GM12865 (cell line): ENCODE data around the gene ANKRD52.
"Not testable (repeated sequence)": the region's sequence is repeated elsewhere in the genome, so short reads cannot be mapped to it uniquely, and the experiment has no call there.

Source experiments
- DNase-seq: peaks from one replicate; pipeline ENCODE4 v3.0.0; 2010; ENCODE audit warnings: low read depth
- H3K4me3 ChIP-seq: 2 replicates; pipeline ENCODE4 v1.5.1; 2011; ENCODE audit warnings: mild to moderate bottlenecking, low read depth, low read length, control low read depth
- TF ChIP-seq, protein P1 (sequence below): IDR thresholded peaks from 2 replicates; pipeline ENCODE4 v1.5.1; 2011; ENCODE audit warnings: low read length, control low read depth, low read depth, inconsistent platforms; ENCODE audit not compliant: insufficient read depth; ENCODE audit errors: missing control alignments

Gene ANKRD52

DNA sequence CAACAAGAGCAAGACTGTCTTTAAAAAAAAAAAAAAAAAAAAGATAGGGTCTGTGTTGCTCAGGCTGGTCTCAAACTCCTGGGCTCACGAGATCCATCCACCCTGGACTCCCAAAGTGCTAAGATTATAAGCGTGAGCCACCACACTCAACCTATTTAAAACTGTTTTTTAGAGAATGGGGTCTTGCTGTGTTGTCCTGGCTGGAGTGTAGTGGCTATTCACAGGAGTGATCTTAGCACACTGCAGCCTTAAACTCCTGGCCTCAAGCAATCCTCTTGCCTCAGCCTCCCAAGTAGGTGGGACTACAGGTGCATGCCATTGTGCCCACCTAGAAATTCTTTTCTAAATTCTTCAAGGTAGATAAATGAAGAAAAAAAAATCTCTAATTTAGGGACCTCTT, 16.1 kb upstream of the ANKRD52 start:
- DNase-seq: no peak
- TF ChIP-seq, protein P1, sequence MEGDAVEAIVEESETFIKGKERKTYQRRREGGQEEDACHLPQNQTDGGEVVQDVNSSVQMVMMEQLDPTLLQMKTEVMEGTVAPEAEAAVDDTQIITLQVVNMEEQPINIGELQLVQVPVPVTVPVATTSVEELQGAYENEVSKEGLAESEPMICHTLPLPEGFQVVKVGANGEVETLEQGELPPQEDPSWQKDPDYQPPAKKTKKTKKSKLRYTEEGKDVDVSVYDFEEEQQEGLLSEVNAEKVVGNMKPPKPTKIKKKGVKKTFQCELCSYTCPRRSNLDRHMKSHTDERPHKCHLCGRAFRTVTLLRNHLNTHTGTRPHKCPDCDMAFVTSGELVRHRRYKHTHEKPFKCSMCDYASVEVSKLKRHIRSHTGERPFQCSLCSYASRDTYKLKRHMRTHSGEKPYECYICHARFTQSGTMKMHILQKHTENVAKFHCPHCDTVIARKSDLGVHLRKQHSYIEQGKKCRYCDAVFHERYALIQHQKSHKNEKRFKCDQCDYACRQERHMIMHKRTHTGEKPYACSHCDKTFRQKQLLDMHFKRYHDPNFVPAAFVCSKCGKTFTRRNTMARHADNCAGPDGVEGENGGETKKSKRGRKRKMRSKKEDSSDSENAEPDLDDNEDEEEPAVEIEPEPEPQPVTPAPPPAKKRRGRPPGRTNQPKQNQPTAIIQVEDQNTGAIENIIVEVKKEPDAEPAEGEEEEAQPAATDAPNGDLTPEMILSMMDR: no peak
- H3K4me3 ChIP-seq: no peak overlapping the region

GRCh38 chr12:56272468-56272867, 14.3 kb upstream of the ANKRD52 start:
- not testable (repeated sequence) for DNase-seq, H3K4me3 ChIP-seq

DNA sequence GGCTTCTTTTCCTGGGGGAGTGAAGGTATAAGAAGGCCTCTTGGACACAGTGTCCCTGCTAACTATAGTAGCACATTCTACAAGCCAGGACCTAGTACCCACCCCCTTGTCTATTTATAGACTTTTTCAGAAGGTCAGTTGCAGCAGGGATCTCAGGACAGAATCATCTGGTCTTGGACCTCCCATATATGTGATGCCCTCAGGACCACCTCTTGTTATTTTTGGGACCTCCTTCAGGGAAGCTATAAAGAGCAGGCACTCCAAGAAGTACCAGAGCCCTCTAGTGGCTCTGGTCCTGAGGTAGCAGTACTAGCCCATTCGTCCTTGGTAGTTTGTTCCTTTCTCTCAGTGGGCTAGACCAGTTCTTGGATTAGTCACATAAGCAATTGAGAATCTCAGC, 12.8 kb upstream of the ANKRD52 start:
- peak; percentile 26 for DNase-seq
- TF ChIP-seq, protein P1: peak; percentile 25
- no peak overlapping the region for H3K4me3 ChIP-seq

DNA sequence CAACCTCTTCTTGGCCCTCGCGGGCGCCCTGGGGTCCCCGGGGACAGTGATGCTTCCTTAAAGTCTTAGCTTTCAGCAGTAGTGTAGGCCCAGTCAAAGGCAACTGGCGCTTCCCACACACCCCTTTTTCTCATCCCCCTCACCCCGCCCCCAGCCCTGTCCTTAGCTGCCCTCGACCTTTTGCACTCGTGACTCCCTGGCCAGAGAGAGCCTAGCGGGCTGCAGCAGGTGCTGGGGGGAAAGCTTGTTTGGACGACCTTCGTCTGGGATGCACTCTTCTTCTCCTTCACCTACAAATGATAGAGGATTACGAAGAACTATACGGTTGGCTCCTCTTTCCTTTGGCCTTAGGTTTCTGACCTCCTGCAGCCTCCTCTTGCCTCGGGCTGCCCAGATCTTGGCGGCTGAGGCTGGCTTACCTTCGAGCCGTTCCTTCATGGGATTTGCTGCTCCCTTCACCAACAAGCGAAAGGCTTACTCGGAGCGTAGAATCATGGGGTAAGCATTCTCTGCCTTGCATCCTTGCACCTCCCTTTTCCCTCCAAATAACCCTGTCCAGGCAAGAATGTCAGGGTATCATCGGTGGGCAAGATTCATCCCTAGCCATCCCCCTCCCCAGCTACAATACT, 9.4 kb upstream of the ANKRD52 start:
- H3K4me3 ChIP-seq: peak overlapping the region; percentile 65
- DNase-seq: peak; percentile 21
- TF ChIP-seq, protein P1: no peak

DNA sequence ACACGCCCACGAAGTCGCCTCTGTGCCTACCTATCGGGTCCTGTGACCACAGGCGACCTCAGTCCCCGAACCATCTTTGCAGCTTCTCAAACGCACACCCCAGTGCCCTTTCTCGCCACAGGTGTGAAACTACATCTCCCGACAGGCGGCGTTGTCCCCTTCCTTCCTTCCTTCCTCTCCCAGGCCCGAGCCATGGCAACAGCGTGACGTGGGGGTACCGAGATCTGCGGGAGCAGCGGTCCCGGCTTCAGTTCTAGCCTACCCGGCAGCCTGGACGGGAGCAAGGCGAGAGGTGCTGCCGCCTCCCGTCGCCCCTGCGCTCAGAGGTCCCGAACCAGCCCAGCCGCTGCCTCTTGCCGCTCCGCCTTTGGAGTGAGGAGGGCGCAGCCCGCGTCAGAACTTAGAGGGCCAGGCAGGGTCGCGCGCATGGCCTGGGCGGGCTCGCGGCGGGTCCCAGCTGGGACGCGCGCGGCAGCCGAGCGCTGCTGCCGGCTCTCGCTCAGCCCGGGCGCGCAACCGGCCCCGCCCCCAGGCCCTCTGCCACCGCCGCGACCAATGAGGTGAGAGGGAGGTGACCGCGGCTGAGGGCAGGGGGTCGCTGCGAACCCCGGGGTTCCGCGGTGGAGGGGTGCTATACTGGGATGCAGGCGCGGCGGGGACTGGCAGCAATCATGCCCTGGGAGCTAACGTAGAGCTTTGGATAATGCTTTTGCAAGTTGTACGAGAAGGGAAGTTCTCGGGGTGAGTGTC, 8.7 kb upstream of the ANKRD52 start, which contains the start of gene COQ10A:
TSS of gene COQ10A (plus strand) at position 250 of the 750 bp plus-strand sequence. CDS start at position 427, 177 bp downstream.
- DNase-seq: peak; percentile 89

GRCh38 chr12:56266068-56266692, 8.0 kb upstream of the ANKRD52 start:
- DNase-seq: not testable (repeated sequence)
- H3K4me3 ChIP-seq: peak overlapping the region; percentile 65

More for the DNA sequence above, 8.7 kb upstream of the ANKRD52 start, which contains the start of gene COQ10A:
- H3K4me3 ChIP-seq: peak within 1 kb of the TSS; percentile 65
- TF ChIP-seq, protein P1: peak; percentile 56

GRCh38 chr12:56262955-56263354, 4.8 kb upstream of the ANKRD52 start:
- DNase-seq, H3K4me3 ChIP-seq: not testable (repeated sequence)

- TF ChIP-seq, protein P1: no peak
- DNase-seq: no peak
These were observed 3.5 kb upstream of the ANKRD52 start for GRCh38 chr12:56261503-56262232.

More at GRCh38 chr12:56261503-56262232, 3.5 kb upstream of the ANKRD52 start:
- H3K4me3 ChIP-seq: no peak overlapping the region
